ENCODE data around the gene BLVRA. TPM values are rescaled to one million over a fixed set of nuclear protein-coding genes. Genes with fewer than 3 reads are reported as not detected.

The BLVRA gene
- total RNA-seq, 3 donors from 2014 or later (not counting 1 experiment from before 2014, with no cell fraction given): 19.8 to 25.6 (median 20.9) TPM

GRCh38 chr7:43721193-43721806 lies 37.2 kb upstream of the BLVRA start:
- DNase-seq (peak in 1 of 2 donors; percentile 81), ATAC-seq (peak; percentile 50 to 71 (median 52))
- peaks cover 4% of the 10 kb centered on the region for H3K4me1 ChIP-seq (ENCODE audit: control insufficient read depth, insufficient read depth, low read length)
- no peaks in the 10 kb centered on the region for H3K36me3 ChIP-seq (ENCODE audit: control insufficient read depth, insufficient read depth, low read length)
- Mint-ChIP-seq H3K4me3 (no peak overlapping the region), H3K27me3 (ENCODE audit: low read depth in 2 of 2) (no peaks in the 10 kb centered on the region), H3K9me3 (no peaks in the 10 kb centered on the region), H3K4me1 (peaks cover 33 to 39% of the 10 kb centered on the region in 2 donors), H3K36me3 (no peaks in the 10 kb centered on the region), H3K27ac (no peak overlapping the region)
- H3K27me3 ChIP-seq (ENCODE audit: control insufficient read depth, insufficient read depth, low read length): no peaks in the 10 kb centered on the region
- H3K9me3 ChIP-seq (ENCODE audit: control insufficient read depth, insufficient read depth, low read length): no peaks in the 10 kb centered on the region
- no peak overlapping the region for H3K27ac ChIP-seq (ENCODE audit: low read length)
- intact Hi-C loops (cut with micrococcal nuclease): loop anchor here (1.0 to 5.0 kb wide), 4 partner anchors 21 to 780 kb away; no protein-coding TSS in a partner anchor
- H3K4me3 ChIP-seq (ENCODE audit: low read length): no peak overlapping the region
- peak; percentile 96 for TF ChIP-seq CTCF (IDR thresholded peaks at IDR 0.05)
- no CpG with 5 or more reads among the region's 2 CpGs for WGBS (ENCODE audit: insufficient coverage)

- no peak overlapping the region for H3K27ac ChIP-seq (ENCODE audit: low read length)
Observed at GRCh38 chr7:43723007-43723341, 35.5 kb upstream of the BLVRA start.

GRCh38 chr7:43725251-43725650 lies 33.2 kb upstream of the BLVRA start:
- Mint-ChIP-seq H3K9me3 (no peaks in the 10 kb centered on the region), H3K27ac (no peak overlapping the region), H3K36me3 (no peaks in the 10 kb centered on the region), H3K27me3 (ENCODE audit: low read depth in 2 of 2) (no peaks in the 10 kb centered on the region), H3K4me1 (peaks cover 35 to 43% of the 10 kb centered on the region in 2 donors), H3K4me3 (no peak overlapping the region)
- Histone ChIP-seq H3K36me3 (ENCODE audit: control insufficient read depth, insufficient read depth, low read length) (no peaks in the 10 kb centered on the region), H3K4me1 (ENCODE audit: control insufficient read depth, insufficient read depth, low read length) (peaks cover 6% of the 10 kb centered on the region), H3K4me3 (ENCODE audit: low read length) (no peak overlapping the region), H3K9me3 (ENCODE audit: control insufficient read depth, insufficient read depth, low read length) (no peaks in the 10 kb centered on the region), H3K27me3 (ENCODE audit: control insufficient read depth, insufficient read depth, low read length) (no peaks in the 10 kb centered on the region), H3K27ac (ENCODE audit: low read length) (no peak overlapping the region)
- WGBS (ENCODE audit: insufficient coverage): 96% methylated on average over 3 of the region's 3 CpGs
- no peak for ATAC-seq
- DNase-seq: no peak
- intact Hi-C loops (cut with micrococcal nuclease): no loop called here
- TF ChIP-seq CTCF (IDR thresholded peaks at IDR 0.05): no peak

More at GRCh38 chr7:43723007-43723341, 35.5 kb upstream of the BLVRA start:
- Mint-ChIP-seq H3K9me3 (no peaks in the 10 kb centered on the region), H3K27ac (no peak overlapping the region), H3K4me1 (peaks cover 30 to 38% of the 10 kb centered on the region in 2 donors), H3K27me3 (ENCODE audit: low read depth in 2 of 2) (no peaks in the 10 kb centered on the region), H3K4me3 (no peak overlapping the region), H3K36me3 (no peaks in the 10 kb centered on the region)
- no peaks in the 10 kb centered on the region for H3K4me1 ChIP-seq (ENCODE audit: control insufficient read depth, insufficient read depth, low read length)
- H3K36me3 ChIP-seq (ENCODE audit: control insufficient read depth, insufficient read depth, low read length): no peaks in the 10 kb centered on the region
- intact Hi-C loops (cut with micrococcal nuclease): loop anchor here (5.0 kb wide), 1 partner anchor 461 kb away; no protein-coding TSS in a partner anchor
- no peaks in the 10 kb centered on the region for H3K9me3 ChIP-seq (ENCODE audit: control insufficient read depth, insufficient read depth, low read length)
- no peaks in the 10 kb centered on the region for H3K27me3 ChIP-seq (ENCODE audit: control insufficient read depth, insufficient read depth, low read length)
- ATAC-seq: no peak
- no peak overlapping the region for H3K4me3 ChIP-seq (ENCODE audit: low read length)
- TF ChIP-seq CTCF (IDR thresholded peaks at IDR 0.05): no peak
- no peak for DNase-seq

- intact Hi-C loops (cut with micrococcal nuclease): no loop called here
- Mint-ChIP-seq H3K36me3 (no peaks in the 10 kb centered on the region), H3K4me1 (peaks cover 31 to 40% of the 10 kb centered on the region in 2 donors), H3K9me3 (no peaks in the 10 kb centered on the region), H3K4me3 (peak overlapping the region; percentile 61), H3K27me3 (ENCODE audit: low read depth in 2 of 2) (no peaks in the 10 kb centered on the region), H3K27ac (peak overlapping the region; percentile 44 to 58)
- no peaks in the 10 kb centered on the region for H3K36me3 ChIP-seq (ENCODE audit: control insufficient read depth, insufficient read depth, low read length)
- H3K4me3 ChIP-seq (ENCODE audit: low read length): no peak overlapping the region
- no peak for TF ChIP-seq CTCF (IDR thresholded peaks at IDR 0.05)
- peaks cover 6% of the 10 kb centered on the region for H3K4me1 ChIP-seq (ENCODE audit: control insufficient read depth, insufficient read depth, low read length)
- DNase-seq (no peak), ATAC-seq (no peak)
- H3K27ac ChIP-seq (ENCODE audit: low read length): no peak overlapping the region
- no peaks in the 10 kb centered on the region for H3K9me3 ChIP-seq (ENCODE audit: control insufficient read depth, insufficient read depth, low read length)
- 78% methylated on average over 3 of the region's 4 CpGs for WGBS (ENCODE audit: insufficient coverage)
- H3K27me3 ChIP-seq (ENCODE audit: control insufficient read depth, insufficient read depth, low read length): no peaks in the 10 kb centered on the region
Observed at GRCh38 chr7:43726466-43726865, 32.0 kb upstream of the BLVRA start.
